ENCODE measurements around the gene FCMR. TPM values are rescaled to one million over a fixed set of nuclear protein-coding genes. Genes with fewer than 3 reads are reported as not detected.

Gene FCMR
- total RNA-seq, 1 donor from 2014 or later: 146 TPM

- Mint-ChIP-seq H3K27ac (peak overlapping the region; percentile 88), H3K27me3 (no peaks in the 10 kb centered on the region), H3K4me3 (peak overlapping the region; percentile 62), H3K36me3 (ENCODE audit: low read depth) (peaks cover 87% of the 10 kb centered on the region), H3K9me3 (no peaks in the 10 kb centered on the region), H3K4me1 (peaks cover 92% of the 10 kb centered on the region)
- TF ChIP-seq CTCF (IDR thresholded peaks at IDR 0.05): no peak
- DNase-seq (no peak), ATAC-seq (ENCODE audit: low read depth) (peak; percentile 13)
- intact Hi-C loops (cut with micrococcal nuclease): loop anchor here (5.0 kb wide), 1 partner anchor 117 kb away; no protein-coding TSS in a partner anchor
- POLR2A ChIA-PET: interaction anchor here (0.7 to 5.8 kb wide), 13 partner anchors 9 to 251 kb away, joined by 3 to 51 read pairs (median 5); partner anchors contain the start of gene FCMR
- CTCF ChIA-PET: interaction anchor here (0.7 to 2.4 kb wide), 23 partner anchors 10 to 302 kb away, joined by 3 to 31 read pairs (median 4); partner anchors contain the start of genes DYRK3, FCMR and IL20
These were observed 12.4 kb downstream of the FCMR start for GRCh38 chr1:206909161-206909882.

DNA sequence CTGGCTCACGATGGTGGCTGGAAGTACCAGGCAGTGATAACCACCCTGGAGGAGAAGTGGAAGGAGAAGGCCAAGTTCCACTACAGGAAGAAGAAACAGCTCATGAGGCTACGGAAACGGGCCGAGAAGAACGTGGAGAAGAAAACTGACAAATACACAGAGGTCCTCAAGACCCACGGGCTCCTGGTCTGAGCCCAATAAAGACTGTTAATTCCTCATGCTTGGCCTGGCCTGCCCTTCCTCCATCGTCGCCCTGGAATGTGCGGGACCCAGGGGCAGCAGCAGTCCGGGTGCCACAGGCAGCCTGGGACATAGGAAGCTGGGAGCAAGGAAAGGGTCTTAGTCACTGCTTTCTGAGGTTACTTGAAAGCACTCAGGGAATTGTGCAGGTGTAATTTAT, 13.7 kb downstream of the FCMR start:
- Mint-ChIP-seq H3K27ac (peak overlapping the region; percentile 70), H3K36me3 (ENCODE audit: low read depth) (peaks cover 87% of the 10 kb centered on the region), H3K27me3 (no peaks in the 10 kb centered on the region), H3K4me1 (peaks cover 86% of the 10 kb centered on the region), H3K4me3 (no peak overlapping the region), H3K9me3 (no peaks in the 10 kb centered on the region)
- POLR2A ChIA-PET: interaction anchor here (1.5 to 5.8 kb wide), 5 partner anchors 8 to 436 kb away, joined by 3 to 51 read pairs (median 16); partner anchors contain the start of gene FCMR
- CTCF ChIA-PET: interaction anchor here (0.7 to 2.4 kb wide), 11 partner anchors 11 to 275 kb away, joined by 3 to 31 read pairs (median 10); partner anchors contain the start of genes DYRK3 and FCMR
- intact Hi-C loops (cut with micrococcal nuclease): loop anchor here (5.0 kb wide), 1 partner anchor 116 kb away; no protein-coding TSS in a partner anchor
- no peak for DNase-seq
- no peak for ATAC-seq (ENCODE audit: low read depth)
- TF ChIP-seq CTCF (IDR thresholded peaks at IDR 0.05): no peak

DNA sequence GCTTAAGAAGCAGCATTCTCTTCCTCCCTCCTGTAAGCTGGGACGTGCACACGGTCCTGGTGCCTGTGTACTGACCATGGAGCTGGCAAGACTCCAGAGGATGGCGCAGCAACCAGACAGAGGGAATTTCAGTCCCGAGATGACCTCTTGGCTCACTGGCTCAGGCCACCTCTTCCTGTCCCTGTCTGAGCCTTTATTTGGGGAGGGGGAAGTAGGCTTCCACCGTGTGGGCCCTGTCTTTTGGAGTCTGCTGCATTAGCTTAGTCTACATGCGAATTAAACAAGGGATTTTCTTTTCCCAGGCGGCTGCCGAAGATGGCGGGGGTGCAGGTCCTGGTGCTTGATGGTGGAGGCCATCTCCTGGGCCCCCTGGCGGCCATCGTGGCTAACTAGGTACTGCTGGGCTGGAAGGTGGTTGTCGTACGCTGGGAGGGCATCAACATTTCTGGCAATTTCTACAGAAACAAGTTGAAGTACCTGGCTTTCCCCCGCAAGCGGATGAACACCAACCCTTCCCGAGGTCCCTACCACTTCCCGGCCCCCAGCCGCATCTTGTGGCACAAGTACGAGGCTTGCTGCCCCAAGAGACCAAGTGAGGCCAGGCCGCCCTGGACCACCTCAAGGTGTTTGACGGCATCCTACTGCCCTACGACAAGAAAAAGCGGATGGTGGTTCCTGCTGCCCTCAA, 14.3 kb downstream of the FCMR start:
- H3K36me3 Mint-ChIP-seq (ENCODE audit: low read depth): peaks cover 87% of the 10 kb centered on the region
- no peak for ATAC-seq (ENCODE audit: low read depth)
- H3K27me3 Mint-ChIP-seq: no peaks in the 10 kb centered on the region
- intact Hi-C loops (cut with micrococcal nuclease): loop anchor here (5.0 kb wide), 1 partner anchor 115 kb away; no protein-coding TSS in a partner anchor
- H3K4me1 Mint-ChIP-seq: peaks cover 80% of the 10 kb centered on the region
- H3K4me3 Mint-ChIP-seq: no peak overlapping the region
- ChIA-PET CTCF (interaction anchor here (0.7 to 3.9 kb wide), 6 partner anchors 12 to 173 kb away, joined by 3 to 41 read pairs (median 6); no protein-coding TSS in a partner anchor), POLR2A (interaction anchor here (1.0 to 5.8 kb wide), 6 partner anchors 8 to 436 kb away, joined by 3 to 51 read pairs (median 4); partner anchors contain the start of gene FCMR)
- H3K27ac Mint-ChIP-seq: peak overlapping the region; percentile 70
- TF ChIP-seq CTCF (IDR thresholded peaks at IDR 0.05): no peak
- H3K9me3 Mint-ChIP-seq: no peaks in the 10 kb centered on the region
- DNase-seq: no peak

- ChIA-PET CTCF (interaction anchor here (0.8 to 3.9 kb wide), 14 partner anchors 11 to 272 kb away, joined by 3 to 41 read pairs (median 4); partner anchors contain the start of genes FCMR and IL20), POLR2A (interaction anchor here (0.6 to 5.8 kb wide), 12 partner anchors 10 to 241 kb away, joined by 3 to 51 read pairs (median 6); partner anchors contain the start of gene FCMR)
- peaks cover 75% of the 10 kb centered on the region for H3K36me3 Mint-ChIP-seq (ENCODE audit: low read depth)
- DNase-seq: no peak
- peaks cover 77% of the 10 kb centered on the region for H3K4me1 Mint-ChIP-seq
- H3K27ac Mint-ChIP-seq: peak overlapping the region; percentile 89
- ATAC-seq (ENCODE audit: low read depth): peak; percentile 93
- intact Hi-C loops (cut with micrococcal nuclease): loop anchor here (5.0 kb wide), 1 partner anchor 113 kb away; no protein-coding TSS in a partner anchor
- no peaks in the 10 kb centered on the region for H3K9me3 Mint-ChIP-seq
- no peak for TF ChIP-seq CTCF (IDR thresholded peaks at IDR 0.05)
- peak overlapping the region; percentile 36 for H3K4me3 Mint-ChIP-seq
- H3K27me3 Mint-ChIP-seq: no peaks in the 10 kb centered on the region
These were observed 16.2 kb downstream of the FCMR start for GRCh38 chr1:206905295-206906164.
